ENCODE data around the gene TMEM212. TPM values are rescaled to one million over a fixed set of nuclear protein-coding genes. Genes with fewer than 3 reads are reported as not detected.

The TMEM212 gene
- total RNA-seq, 1 experiment from 2014 or later: not detected

DNA sequence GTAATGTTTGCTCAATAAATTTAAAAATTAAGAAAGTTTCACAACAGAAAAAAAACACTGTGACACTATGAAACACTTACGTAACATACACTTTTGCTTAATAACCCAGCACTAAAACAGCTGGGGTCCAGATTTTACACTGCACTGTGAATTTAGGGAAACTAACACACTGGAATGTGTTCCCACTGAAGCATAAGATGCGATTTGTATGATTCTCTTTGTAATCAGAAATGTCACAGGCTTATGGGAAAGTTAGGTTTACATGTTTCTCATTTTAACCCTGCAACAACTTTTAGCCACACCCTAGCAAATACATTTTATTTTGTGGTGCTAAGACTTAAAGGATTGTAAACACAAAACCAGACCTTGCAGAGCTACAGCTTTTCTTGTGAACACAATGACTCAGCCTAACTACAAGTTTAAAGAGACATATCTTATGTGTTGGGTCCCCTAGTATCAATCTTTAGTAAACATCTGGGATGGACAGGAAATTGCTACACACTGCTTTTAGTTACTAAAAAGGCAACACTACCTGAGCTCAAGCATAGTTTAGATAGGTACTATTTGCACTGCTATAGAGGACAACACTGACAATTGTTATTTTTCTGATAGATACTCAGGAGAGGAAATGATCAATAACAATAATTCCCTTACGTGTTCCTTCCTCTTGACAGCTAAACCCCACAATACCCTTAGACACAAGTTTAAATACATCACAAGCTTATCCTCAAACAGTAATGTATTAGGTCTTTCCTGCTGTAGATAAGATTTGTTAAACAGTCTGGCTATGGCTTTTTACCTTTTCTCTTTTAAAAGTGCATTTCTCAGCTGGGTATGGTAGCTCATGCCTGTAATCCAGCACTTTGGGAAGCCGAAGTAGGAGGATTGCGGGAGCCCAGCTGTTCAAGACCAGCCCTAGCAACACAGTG lies 36.7 kb upstream of the TMEM212 start:
- H2BK12ac ChIP-seq (ENCODE audit: insufficient read length, low read depth, low read length): no peak overlapping the region
- WGBS (ENCODE audit: extremely low coverage, insufficient read length, low lambda C conversion rate): no CpG with 5 or more reads among the region's 5 CpGs
- no peak overlapping the region for H3K4ac ChIP-seq (ENCODE audit: low read depth, low read length)
- no peaks in the 10 kb centered on the region for H4K20me1 ChIP-seq (ENCODE audit: control insufficient read depth, insufficient read depth, insufficient read length)
- no peak overlapping the region for H2AK5ac ChIP-seq (ENCODE audit: insufficient read length, low read length)
- no peaks in the 10 kb centered on the region for H3K79me2 ChIP-seq (ENCODE audit: insufficient read depth, low read length)
- no peak overlapping the region for H3K18ac ChIP-seq (ENCODE audit: insufficient read length, low read depth, low read length)
- Mint-ChIP-seq H3K27me3 (ENCODE audit: low read depth) (peaks cover 30% of the 10 kb centered on the region), H3K36me3 (ENCODE audit: insufficient read depth in 1 of 3, low read depth in 3 of 3) (no peaks in the 10 kb centered on the region), H3K9me3 (no peaks in the 10 kb centered on the region), H3K4me1 (peaks cover 8 to 10% of the 10 kb centered on the region in 2 experiments; a peak in 3 of 4 replicates), H3K27ac (no peak overlapping the region), H3K4me3 (no peak overlapping the region)
- no peak overlapping the region for H3K56ac ChIP-seq (ENCODE audit: insufficient read length, low read depth, low read length)
- H3K79me1 ChIP-seq (ENCODE audit: insufficient read depth, low read depth, low read length, poor library complexity, severe bottlenecking): no peaks in the 10 kb centered on the region
- H3K23me2 ChIP-seq (ENCODE audit: insufficient read length, low read depth, low read length, poor library complexity, severe bottlenecking): peaks cover 13% of the 10 kb centered on the region
- H3K23ac ChIP-seq (ENCODE audit: insufficient read length, low read depth, low read length): no peak overlapping the region
- H4K8ac ChIP-seq (replicated peaks; ENCODE audit: insufficient read length, low read depth, low read length): no peak overlapping the region
- no peak overlapping the region for H2BK120ac ChIP-seq (ENCODE audit: low read depth, low read length, poor library complexity, severe bottlenecking)
- H2AFZ ChIP-seq (ENCODE audit: low read length): no peak overlapping the region
- H3K4me1 ChIP-seq (ENCODE audit: insufficient read depth, low read length): no peaks in the 10 kb centered on the region
- peaks cover 10% of the 10 kb centered on the region; the same call in 1 of the 2 replicates for H3K27me3 ChIP-seq (ENCODE audit: insufficient read depth, low read length)
- no peak overlapping the region for H2BK5ac ChIP-seq (ENCODE audit: insufficient read length, low read length)
- no peak for TF ChIP-seq CTCF (conservative IDR thresholded peaks at IDR 0.05)
- no peak for DNase-seq
- H3K9me3 ChIP-seq (ENCODE audit: control insufficient read depth, low read depth, low read length): no peaks in the 10 kb centered on the region
- no peak overlapping the region for H3T11ph ChIP-seq (ENCODE audit: low read length)
- H3K14ac ChIP-seq (ENCODE audit: insufficient read depth, low read length): no peak overlapping the region
- no peak overlapping the region for H4K5ac ChIP-seq (ENCODE audit: insufficient read length, low read depth, low read length)
- no peak overlapping the region for H3K27ac ChIP-seq (ENCODE audit: insufficient read length, low read depth, low read length)
- H2BK20ac ChIP-seq (ENCODE audit: low read depth, low read length, poor library complexity, severe bottlenecking): no peak overlapping the region
- H3K9ac ChIP-seq (ENCODE audit: extremely low read depth, insufficient read length, low read length): no peak overlapping the region
- H4K91ac ChIP-seq (ENCODE audit: insufficient read length, low read depth, low read length): no peak overlapping the region
- H3K4me2 ChIP-seq (ENCODE audit: insufficient read depth, insufficient read length, low read length): no peak overlapping the region
- H2BK15ac ChIP-seq (ENCODE audit: low read depth, low read length): no peak overlapping the region

All from H9 (cell line).